ENCODE measurements around the gene SLC27A4.

Gene SLC27A4

GRCh38 chr9:128399861-128400260 lies 59.5 kb downstream of the SLC27A4 start:
- no peak for TF ChIP-seq ZFX (IDR thresholded peaks at IDR 0.05; ENCODE audit: borderline replicate concordance)
- no peak for TF ChIP-seq CTCF (IDR thresholded peaks at IDR 0.05)

GRCh38 chr9:128404560-128404959 lies 64.2 kb downstream of the SLC27A4 start:
- no peak for TF ChIP-seq CTCF (IDR thresholded peaks at IDR 0.05)
- no peak for TF ChIP-seq ZFX (IDR thresholded peaks at IDR 0.05; ENCODE audit: borderline replicate concordance)

More at GRCh38 chr9:128399861-128400260, 59.5 kb downstream of the SLC27A4 start:
- no peak overlapping the region for H3K27ac ChIP-seq

GRCh38 chr9:128405077-128405779 lies 64.9 kb downstream of the SLC27A4 start:
- no peak overlapping the region for H3K27ac ChIP-seq
- TF ChIP-seq ZFX (IDR thresholded peaks at IDR 0.05; ENCODE audit: borderline replicate concordance) (no peak), CTCF (IDR thresholded peaks at IDR 0.05) (no peak)

More at GRCh38 chr9:128404560-128404959, 64.2 kb downstream of the SLC27A4 start:
- no peak overlapping the region for H3K27ac ChIP-seq

GRCh38 chr9:128405780-128406171 lies 65.4 kb downstream of the SLC27A4 start:
- TF ChIP-seq CTCF (IDR thresholded peaks at IDR 0.05) (no peak), ZFX (IDR thresholded peaks at IDR 0.05; ENCODE audit: borderline replicate concordance) (no peak)
- H3K27ac ChIP-seq: no peak overlapping the region

GRCh38 chr9:128406848-128407391 lies 66.6 kb downstream of the SLC27A4 start:
- no peak overlapping the region for H3K27ac ChIP-seq

GRCh38 chr9:128408963-128409431 lies 68.7 kb downstream of the SLC27A4 start:
- H3K27ac ChIP-seq: no peak overlapping the region
- TF ChIP-seq CTCF (IDR thresholded peaks at IDR 0.05): no peak
- TF ChIP-seq ZFX (IDR thresholded peaks at IDR 0.05; ENCODE audit: borderline replicate concordance): no peak

More at GRCh38 chr9:128406848-128407391, 66.6 kb downstream of the SLC27A4 start:
- TF ChIP-seq CTCF (IDR thresholded peaks at IDR 0.05): no peak
- no peak for TF ChIP-seq ZFX (IDR thresholded peaks at IDR 0.05; ENCODE audit: borderline replicate concordance)

- TF ChIP-seq ZFX (IDR thresholded peaks at IDR 0.05; ENCODE audit: borderline replicate concordance): no peak
- no peak for TF ChIP-seq CTCF (IDR thresholded peaks at IDR 0.05)
- H3K27ac ChIP-seq: no peak overlapping the region
Observed at GRCh38 chr9:128409450-128409849, 69.1 kb downstream of the SLC27A4 start.
